Measurements from ENCODE around the gene SLC27A4. TPM values are rescaled to one million over a fixed set of nuclear protein-coding genes. Genes with fewer than 3 reads are reported as not detected.

Gene SLC27A4
- total and polyA plus RNA-seq, 7 donors: 6.0 to 45.1 (median 12.2) TPM

GRCh38 chr9:128323791-128324190 is 16.5 kb upstream of the SLC27A4 start:
- peaks cover 0 to 27% (median 25%) of the 10 kb centered on the region in 4 donors for H3K4me1 ChIP-seq
- peaks cover 8 to 44% (median 20%) of the 10 kb centered on the region in 4 donors for H3K36me3 ChIP-seq
- WGBS, 2 donors: 84 to 86% methylated on average over 12 of the region's 12 CpGs
- intact Hi-C loops (cut with DNase I): loop anchor here (2.0 to 5.0 kb wide), 2 partner anchors 17 to 46 kb away; partner anchors contain the start of genes GOLGA2, SLC27A4 and SWI5
- no peaks in the 10 kb centered on the region for H3K27me3 ChIP-seq
- TF ChIP-seq EP300 (IDR thresholded peaks at IDR 0.05) (no peak), CTCF (IDR thresholded peaks at IDR 0.05) (no peak), POLR2A (IDR thresholded peaks at IDR 0.05) (no peak), POLR2AphosphoS5 (IDR thresholded peaks at IDR 0.05) (no peak)
- no peaks in the 10 kb centered on the region for H3K9me3 ChIP-seq
- peak overlapping the region in 1 of 4 donors; percentile 85 for H3K27ac ChIP-seq
- H3K4me3 ChIP-seq: peak overlapping the region in 3 of 4 donors; percentile 81 to 97 (median 92)
- DNase-seq: no peak

- Histone ChIP-seq H3K27ac (no peak overlapping the region), H3K36me3 (peaks cover 8 to 50% (median 20%) of the 10 kb centered on the region in 4 donors), H3K4me1 (peaks cover 0 to 27% (median 25%) of the 10 kb centered on the region in 4 donors), H3K4me3 (no peak overlapping the region), H3K27me3 (no peaks in the 10 kb centered on the region), H3K9me3 (no peaks in the 10 kb centered on the region)
- DNase-seq: no peak
- WGBS, 2 donors: 96 to 97% methylated on average over 1 of the region's 1 CpG
- no peak for TF ChIP-seq POLR2A (IDR thresholded peaks at IDR 0.05)
- TF ChIP-seq POLR2AphosphoS5 (IDR thresholded peaks at IDR 0.05): no peak
- no peak for TF ChIP-seq EP300 (IDR thresholded peaks at IDR 0.05)
- no peak for TF ChIP-seq CTCF (IDR thresholded peaks at IDR 0.05)
- intact Hi-C loops (cut with DNase I): loop anchor here (5.0 kb wide), 1 partner anchor 47 kb away; the partner anchor contains the start of genes GOLGA2 and SWI5
Measured at GRCh38 chr9:128324401-128324800, 15.9 kb upstream of the SLC27A4 start.

GRCh38 chr9:128325629-128326028 is 14.7 kb upstream of the SLC27A4 start:
- Histone ChIP-seq H3K9me3 (no peaks in the 10 kb centered on the region), H3K27me3 (no peaks in the 10 kb centered on the region), H3K4me1 (peaks cover 0 to 27% (median 25%) of the 10 kb centered on the region in 4 donors), H3K27ac (no peak overlapping the region), H3K36me3 (peaks cover 8 to 55% (median 20%) of the 10 kb centered on the region in 4 donors), H3K4me3 (no peak overlapping the region)
- intact Hi-C loops (cut with DNase I): no loop called here
- TF ChIP-seq CTCF (IDR thresholded peaks at IDR 0.05): no peak
- no peak for DNase-seq
- 90% methylated on average over 13 of the region's 13 CpGs for WGBS, 2 donors

- no peaks in the 10 kb centered on the region for H3K27me3 ChIP-seq
- DNase-seq: no peak
- TF ChIP-seq EP300 (IDR thresholded peaks at IDR 0.05): no peak
- intact Hi-C loops (cut with DNase I): no loop called here
- peaks cover 0 to 40% (median 3%) of the 10 kb centered on the region in 4 donors for H3K36me3 ChIP-seq
- H3K4me3 ChIP-seq: no peak overlapping the region
- 88 to 89% methylated on average over 11 of the region's 11 CpGs for WGBS, 2 donors
- H3K27ac ChIP-seq: no peak overlapping the region
- H3K4me1 ChIP-seq: no peaks in the 10 kb centered on the region
- no peaks in the 10 kb centered on the region for H3K9me3 ChIP-seq
Measured at GRCh38 chr9:128333451-128333869, 6.9 kb upstream of the SLC27A4 start.

GRCh38 chr9:128335161-128335560 is 5.2 kb upstream of the SLC27A4 start:
- Histone ChIP-seq H3K4me1 (peaks cover 0 to 5% (median 2%) of the 10 kb centered on the region in 4 donors), H3K4me3 (no peak overlapping the region), H3K27me3 (no peaks in the 10 kb centered on the region), H3K9me3 (no peaks in the 10 kb centered on the region), H3K36me3 (peaks cover 0 to 27% (median 3%) of the 10 kb centered on the region in 4 donors), H3K27ac (no peak overlapping the region)
- TF ChIP-seq POLR2A (IDR thresholded peaks at IDR 0.05): no peak
- TF ChIP-seq EP300 (IDR thresholded peaks at IDR 0.05): no peak
- no peak for DNase-seq
- 89 to 90% methylated on average over 7 of the region's 7 CpGs for WGBS, 2 donors
- intact Hi-C loops (cut with DNase I): no loop called here

GRCh38 chr9:128335914-128336313 is 4.4 kb upstream of the SLC27A4 start:
- Histone ChIP-seq H3K4me3 (no peak overlapping the region), H3K4me1 (peaks cover 0 to 8% (median 5%) of the 10 kb centered on the region in 4 donors), H3K36me3 (peaks cover 0 to 27% (median 3%) of the 10 kb centered on the region in 4 donors), H3K9me3 (no peaks in the 10 kb centered on the region), H3K27ac (no peak overlapping the region), H3K27me3 (no peaks in the 10 kb centered on the region)
- intact Hi-C loops (cut with DNase I): no loop called here
- no peak for TF ChIP-seq CTCF (IDR thresholded peaks at IDR 0.05)
- WGBS, 2 donors: 92 to 95% methylated on average over 2 of the region's 2 CpGs
- no peak for DNase-seq
